Fibroblast of gingiva (primary cell): Measurements from ENCODE around the gene BDH1.
"Not testable (repeated sequence)": the region's sequence is repeated elsewhere in the genome, so short reads cannot be mapped to it uniquely, and the experiment has no call there.

ENCODE experiments used
- DNase-seq: peaks from one replicate; pipeline ENCODE4 v3.0.0-alpha.2; 2011; ENCODE audit warnings: low read depth

Gene BDH1

DNA sequence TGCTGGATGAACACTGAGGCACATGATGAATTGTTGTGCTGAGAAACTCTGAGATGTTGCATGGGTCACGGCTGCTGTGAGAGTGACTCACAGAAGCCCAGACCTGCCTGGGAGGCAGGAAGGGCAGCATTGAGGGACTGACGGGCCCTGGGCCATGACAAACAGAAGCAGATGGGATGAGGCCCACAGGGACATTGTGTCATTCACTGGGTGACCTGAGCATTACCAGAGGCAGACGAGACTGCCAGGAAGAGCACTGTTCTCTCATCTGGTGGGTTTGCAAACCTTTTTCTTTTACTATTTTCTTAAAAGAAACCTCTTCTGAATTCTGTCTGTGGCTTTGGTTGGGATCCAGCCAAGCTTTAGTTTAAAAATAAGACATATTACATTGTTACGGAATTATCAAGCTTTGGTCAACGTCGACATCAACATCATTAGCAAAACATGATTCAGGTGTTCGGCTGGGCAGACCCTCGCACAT lies 67.8 kb downstream of the BDH1 start:
- peak; percentile 88 for DNase-seq

DNA sequence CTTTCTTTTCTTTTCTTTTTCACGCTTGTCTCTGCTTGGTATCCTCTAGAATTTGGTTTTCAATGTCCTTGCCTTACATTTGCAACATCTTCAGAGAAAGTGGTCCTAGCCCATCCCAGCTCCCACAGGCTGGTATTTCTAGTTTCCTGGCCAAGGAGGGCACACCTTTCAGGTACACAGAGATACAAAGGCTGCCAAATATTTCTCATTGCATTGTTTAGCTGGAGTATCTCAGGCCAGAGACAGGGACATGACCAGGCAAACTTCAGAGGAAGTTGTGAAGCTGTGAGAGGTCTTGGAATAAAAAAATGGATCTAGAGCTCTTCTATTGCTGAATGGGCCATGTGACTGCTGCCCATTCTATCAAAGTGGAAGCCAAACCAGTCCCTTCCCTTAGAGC lies 68.9 kb downstream of the BDH1 start:
- no peak for DNase-seq

DNA sequence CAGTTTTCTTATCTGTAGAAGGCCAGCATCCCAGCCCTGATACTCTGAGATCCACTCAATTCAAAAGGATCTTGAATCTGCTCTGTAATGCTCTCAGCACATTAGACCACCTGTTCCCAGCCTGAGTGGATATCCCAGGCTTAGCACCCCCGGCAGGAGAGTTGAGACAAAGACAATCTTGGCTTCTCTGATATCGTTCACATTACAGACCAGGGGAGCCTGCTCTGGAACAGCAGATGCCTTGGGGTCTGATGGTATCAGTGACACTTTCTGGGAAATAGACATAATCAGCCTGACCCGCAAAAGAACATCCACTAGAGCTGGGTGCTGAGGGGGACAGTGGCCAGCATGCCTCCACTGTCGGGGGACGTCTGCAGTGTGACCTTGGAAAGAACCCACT lies 70.6 kb downstream of the BDH1 start:
- DNase-seq, result no peak

DNA sequence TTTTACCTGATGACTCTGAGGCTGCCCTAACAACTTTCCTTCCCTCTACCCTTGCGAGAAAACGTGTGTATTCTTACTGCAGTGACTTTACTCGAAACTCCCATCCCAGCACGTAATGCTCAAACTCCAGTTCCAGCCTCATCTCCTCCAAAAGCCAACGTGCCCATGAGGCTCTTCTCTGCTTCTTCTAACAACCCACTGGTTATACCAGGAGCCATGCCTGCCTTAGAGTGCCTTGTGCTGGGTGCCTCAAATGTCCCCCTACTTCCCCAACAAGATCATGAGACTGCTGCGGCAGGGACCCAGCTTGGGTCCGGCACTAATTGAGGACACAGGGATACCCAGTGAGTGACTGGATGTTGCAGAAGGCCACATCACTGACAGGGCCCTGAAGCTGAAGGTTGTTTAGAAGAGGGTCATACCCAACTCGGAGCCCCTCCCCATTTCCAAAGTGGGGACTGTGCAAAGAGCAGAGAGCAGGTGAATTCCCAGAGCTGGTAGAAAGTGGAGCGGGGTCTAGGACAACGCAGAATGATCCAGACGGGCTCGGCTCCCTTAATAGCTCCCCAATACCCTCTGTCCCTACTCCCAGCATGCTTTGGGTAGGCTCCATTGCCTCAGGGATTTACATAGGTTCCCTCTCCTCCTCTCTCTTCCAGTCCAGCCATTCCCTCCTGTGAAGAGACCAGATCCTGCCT lies 71.4 kb downstream of the BDH1 start:
- no peak for DNase-seq

DNA sequence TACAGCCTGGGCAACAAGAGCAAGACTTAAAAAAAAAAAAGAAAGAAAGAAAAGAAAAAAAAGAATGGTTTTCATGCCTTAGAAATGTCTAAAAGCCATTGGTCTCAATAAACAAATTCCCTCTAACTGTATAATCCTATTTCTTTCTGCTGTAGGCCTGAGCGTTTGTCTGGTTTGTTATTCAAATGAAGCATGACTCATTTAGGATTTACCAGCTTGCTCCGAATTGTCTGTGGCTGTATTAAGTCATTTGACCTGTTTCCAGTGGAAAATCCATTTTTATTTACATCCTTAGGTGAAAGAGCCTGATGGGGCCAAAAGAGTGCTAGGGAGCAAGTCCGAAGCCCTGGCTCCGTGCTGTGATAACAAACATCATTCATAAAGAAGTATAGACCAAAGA lies 73.8 kb downstream of the BDH1 start:
- DNase-seq, result no peak

DNA sequence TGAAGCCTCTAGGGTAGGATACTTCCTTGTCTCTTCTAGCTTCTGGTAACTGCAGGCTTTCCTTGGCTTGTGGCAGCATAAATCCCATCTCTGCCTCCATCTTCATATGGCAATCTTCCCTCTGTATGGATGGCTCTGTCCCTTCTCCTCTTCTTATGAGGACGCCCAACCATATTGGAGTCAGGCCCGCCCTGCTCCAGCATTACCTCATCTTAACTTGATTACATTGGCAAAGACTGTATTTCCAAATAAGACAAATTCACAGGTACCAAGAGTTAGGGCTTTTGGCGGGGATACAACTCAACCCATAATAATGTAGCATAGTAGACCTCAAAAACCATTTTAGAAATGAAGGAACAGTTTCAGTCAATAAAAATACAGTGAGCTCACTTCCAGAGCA lies 75.4 kb downstream of the BDH1 start:
- DNase-seq, result no peak

DNA sequence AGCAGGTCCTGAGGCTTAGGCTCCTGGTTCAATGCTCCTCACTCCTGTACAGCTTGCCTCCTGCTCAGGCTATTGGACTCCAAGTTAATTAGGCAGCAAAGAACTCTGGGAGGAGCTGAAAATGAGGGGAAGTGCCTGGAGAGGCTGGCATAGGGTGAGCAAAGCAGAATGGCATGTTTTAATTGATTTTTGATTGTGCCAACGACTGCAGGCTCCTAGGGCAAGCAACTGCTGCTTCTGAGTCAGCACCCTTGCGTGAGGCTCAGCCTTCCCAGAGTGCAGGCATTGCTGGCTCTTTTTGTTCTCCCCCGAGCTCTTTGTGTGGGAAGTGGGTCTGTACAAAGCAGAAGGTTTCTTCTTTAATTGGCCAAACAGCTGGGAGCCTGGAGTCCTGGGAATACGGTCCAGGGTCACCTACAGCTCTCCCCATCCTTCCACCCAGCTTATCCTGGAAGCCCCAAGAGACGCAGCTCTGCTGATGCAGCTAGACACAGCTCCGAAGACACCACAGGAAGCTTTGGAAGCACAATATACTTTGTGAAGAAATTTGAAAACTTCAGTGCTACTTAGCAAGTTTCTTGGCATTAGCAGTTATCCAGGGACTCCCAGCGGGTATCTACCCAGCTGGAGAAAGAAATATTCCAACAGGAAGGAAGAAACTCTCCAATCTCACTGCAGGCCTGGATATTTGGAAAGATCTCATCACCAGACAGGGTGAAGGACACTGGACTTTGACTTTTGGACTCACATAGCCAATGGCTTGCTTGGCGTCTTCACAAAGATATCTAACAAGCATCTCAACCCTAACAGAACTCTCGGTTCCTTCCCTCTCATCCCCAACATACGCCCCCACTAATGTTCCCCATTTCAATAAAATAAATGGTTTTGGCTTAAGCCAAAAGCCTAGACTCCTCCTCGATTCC lies 76.8 kb downstream of the BDH1 start:
- peak; percentile 37 for DNase-seq

DNA sequence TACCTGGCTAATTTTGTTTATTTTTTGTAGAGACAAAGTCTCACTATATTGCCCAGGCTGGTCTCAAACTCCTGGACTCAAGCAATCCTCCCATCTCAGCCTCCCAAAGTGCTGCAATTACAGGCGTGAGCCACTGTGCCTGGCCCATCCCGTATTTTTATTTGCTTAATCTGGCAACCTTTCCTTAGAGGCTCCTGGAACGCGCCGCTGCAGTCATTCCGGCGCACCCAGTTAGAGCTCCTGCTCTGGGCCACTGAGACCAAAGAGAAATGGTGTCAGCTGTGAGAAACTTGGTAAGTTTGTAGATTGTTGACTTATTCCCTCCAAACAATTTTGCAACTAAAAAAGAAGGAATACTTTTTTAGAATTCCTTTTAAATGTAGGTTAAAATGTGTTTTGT lies 78.0 kb downstream of the BDH1 start:
- DNase-seq, result not testable (repeated sequence)

DNA sequence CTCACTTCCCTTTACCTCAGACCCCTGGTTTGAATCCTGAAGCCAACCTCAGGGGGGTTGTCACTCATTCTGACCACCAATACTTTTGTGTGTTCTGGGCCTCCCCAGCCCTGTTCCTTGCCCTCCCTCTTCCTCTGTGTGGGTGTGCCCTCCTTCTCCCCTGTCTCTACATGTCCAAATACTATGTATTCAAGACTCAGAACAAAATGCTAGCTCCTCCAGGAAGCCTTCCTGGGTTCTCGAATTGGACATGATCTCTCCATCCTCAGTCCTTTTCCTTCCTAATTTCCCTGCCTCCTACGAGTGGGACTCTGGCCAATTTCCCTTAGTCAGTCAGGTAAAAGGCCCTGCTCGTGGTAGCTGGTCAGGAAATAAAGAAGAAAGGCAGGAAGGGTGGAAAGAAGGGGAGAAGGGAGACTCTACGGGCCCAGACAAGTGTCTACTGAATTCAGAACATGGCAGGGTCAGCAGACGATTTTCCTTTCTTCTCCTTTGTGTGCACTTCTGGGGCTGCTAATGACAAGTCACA lies 79.7 kb downstream of the BDH1 start:
- no peak for DNase-seq

DNA sequence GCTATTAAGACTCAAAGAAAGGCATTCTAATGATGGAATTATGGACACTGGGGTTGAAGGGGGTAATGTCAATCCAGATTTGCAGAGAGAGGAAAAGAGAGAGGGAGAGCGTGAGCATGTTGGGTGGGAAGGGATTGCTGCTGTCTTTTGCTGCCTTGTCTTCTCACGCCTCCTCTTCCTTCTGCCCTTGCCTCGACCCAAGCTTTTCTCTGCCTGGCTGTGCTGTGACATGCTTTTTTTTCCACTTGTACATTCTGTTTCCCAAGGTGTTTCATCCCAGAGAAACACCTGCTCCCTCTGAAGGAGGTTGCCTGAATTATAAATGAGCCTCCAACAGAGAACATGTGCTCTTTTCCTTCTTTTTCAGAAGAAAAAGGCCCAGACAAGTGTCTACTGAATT lies 80.3 kb downstream of the BDH1 start:
- no peak for DNase-seq

DNA sequence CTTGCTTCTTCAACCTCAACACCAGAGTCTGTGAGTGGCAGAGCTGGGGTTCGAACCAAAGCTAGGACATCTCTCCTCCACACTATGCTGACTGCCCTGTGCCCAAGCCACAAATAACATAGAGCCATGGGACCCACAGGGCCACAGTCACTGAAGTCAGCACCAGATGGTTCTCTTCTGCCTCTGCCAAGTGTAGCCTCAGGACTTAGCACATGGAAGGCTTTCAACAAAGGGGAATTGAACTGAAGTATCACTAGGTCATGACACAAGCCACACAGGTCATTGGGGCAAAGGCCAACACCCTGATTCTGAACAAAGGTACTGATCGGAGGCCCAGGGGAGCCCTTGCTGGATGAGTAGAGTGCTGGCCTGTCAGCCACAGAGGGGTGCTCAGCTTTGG lies 83.6 kb downstream of the BDH1 start:
- no peak for DNase-seq

DNA sequence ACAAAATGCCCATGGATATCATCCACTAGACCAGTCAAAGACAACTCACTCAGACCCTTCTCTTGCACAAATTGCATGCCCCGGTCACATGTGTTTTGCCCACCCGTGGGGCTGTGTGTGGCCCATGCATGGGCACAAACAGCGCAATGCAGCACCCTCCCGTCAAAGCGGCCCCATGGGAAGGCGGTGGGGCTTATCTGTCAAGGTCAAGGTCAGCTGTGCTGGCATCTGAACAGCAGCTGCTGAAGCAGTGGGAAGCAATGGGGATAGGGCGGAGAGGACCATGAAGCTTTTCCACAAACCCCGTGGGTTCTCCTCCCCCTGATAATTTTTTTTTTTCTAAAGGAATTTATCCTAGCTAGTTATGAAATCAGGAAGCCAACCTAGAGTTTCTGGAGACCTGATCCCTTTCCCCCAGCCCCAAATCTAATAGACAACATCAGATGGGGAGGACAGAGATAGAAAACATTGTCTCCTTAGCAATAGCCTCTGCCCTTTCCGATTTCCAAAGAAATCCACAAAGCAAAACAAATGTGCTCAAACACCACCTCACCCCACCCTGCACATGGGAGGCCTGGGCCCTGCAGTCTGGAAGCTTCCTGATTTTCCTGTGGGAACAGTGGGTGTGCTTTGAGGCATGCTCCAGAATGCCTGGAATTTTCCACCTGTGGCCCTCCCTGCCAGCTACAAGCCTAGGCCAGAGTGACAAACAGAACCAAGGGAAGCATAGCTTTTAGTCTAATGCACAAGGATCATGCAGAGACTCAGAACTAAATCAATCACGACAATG lies 84.4 kb downstream of the BDH1 start:
- no peak for DNase-seq

DNA sequence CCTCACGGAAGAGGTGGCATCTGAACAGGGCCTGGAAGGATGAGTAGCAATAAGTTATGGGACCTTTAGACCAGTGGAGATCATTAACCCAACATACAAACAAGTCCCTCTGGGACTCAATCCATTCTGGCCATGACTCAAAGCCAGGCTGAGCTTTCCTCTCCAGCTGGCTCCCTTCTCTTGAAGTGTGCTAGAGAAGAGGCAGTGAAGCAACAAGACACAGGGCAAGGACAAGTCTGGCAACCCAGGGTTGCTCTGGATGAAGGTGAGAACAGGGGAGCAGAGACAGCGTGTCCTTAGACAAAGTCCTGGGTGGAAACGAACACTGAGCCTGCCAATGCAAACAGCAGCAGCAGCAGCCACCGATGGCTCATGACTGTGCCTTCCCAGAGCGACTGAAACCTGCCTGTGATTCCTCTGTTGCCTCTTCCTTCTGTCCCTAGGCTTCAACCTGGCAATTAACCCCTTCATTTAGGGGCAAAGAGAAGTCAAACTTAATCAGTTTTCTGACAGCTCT lies 86.8 kb downstream of the BDH1 start:
- DNase-seq, result peak; percentile 74

DNA sequence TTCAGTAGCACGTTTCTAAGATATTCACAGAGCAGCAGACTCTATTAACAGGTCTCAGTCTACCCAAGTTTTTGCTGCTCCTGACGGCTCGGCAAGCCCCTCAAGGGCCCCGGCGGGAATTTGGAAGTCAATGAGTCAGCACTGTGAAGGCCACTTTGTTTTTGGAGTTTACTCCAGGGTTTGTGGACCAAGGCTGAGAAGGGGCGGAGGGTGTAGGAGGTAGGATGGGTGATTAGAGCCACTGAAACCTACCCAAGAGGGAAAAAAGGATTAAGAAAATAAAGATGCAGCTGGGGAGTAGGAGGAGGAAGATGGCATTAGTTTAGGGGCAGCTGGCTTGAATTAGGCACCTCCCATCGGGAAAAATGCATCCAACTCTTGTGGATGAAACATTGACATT lies 87.6 kb downstream of the BDH1 start:
- DNase-seq, result no peak

DNA sequence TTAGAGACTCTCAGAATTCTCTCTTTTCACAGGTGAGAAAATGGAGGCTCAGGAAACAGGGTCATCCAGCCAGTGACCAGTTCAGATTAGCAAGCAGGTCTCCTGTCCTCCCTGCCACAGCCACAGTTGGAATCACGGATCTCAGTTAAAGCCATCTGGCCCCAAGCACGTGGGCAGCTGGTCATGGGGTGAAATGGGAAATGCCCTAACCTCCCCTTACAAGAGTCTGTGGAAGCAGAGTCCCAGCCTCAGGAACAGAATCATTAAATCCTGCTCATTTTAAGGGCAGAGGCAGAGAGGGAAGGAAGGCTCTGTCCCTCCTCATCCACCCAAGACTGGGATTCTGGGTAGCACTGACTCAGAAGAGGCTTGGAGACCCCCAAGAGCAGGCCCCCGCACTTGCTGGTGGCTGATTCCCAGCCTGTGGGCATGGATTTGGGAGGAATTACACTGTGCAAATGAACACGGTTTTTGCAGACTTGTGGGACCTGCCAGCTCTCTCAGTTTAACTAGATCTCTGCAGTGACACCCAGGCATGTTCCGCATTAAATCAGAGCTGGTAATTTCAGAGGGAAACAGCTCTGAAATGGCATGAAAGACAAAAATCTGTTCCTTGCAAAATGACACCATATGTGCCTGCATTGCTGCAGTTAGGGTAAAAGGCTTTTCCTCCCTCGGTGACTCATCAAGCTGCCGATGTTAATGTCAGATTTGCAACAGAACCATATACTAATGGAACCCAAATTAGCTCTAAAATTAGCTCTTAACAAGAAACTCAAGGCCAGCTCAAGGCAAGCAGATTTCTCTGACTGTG lies 89.0 kb downstream of the BDH1 start:
- DNase-seq, result peak; percentile 82

DNA sequence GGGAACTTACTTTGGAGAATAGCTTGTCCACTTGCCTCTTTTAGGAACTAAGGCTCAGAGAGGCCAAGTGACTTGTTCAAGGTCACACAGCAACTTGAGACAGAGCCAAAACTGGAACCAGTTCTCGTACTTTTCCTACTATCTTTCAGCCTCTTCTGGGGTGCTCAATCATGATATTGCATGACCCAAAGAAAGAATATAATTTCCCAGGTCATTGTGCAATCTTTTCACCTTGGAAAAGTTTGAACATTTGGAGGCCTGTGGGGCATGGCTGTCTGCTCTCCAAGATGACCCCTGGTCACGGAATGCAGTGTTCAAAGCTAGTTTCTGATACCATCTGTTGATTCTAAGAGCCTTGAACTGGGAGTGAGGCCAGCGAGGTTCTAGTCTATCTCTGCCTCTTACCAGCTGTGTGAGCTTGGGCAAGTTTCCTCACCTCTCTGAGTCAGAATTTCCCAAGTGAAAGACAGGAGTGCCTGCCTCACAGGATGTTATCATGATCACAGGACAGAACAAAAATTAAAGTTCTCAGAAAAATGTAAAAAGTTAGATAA lies 89.7 kb downstream of the BDH1 start:
- DNase-seq, result peak; percentile 60

DNA sequence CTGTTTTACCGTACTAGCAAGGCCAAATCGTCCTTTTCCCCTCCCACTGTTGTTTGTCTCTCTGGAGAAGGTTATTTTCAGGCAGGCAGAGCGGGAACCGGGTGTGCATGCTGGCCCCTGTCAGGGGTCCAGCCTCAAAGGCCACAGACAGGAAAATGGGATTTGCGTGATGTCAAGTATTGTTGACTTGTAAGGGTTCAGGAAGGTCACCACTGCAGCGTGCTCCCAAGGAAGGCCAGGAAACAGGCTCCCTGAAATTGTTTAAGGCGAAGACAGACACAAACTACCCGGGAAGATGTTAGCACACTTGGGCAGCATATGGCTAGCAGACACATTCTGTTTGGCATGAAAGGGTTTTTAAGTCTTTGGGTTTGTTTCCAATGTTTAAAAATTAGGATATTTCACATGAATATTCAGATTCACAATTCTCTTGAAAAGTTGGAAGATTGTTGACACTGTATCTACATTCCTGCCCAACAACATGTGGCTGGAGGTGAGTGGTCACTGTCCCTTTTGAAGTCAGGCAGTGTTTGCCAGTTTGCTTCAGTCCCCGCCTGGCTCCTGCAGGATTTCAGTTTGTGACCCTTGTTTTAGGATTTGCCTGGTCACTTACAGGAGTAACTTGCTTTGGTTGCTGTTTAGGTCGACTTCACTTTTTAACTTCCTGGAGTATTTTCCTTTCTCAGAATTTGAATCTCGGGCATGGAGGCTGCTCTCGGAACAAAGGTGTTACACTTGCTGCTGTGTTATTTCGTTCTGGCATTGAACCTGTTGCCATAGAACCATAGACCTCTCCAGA lies 90.4 kb downstream of the BDH1 start:
- no peak for DNase-seq

DNA sequence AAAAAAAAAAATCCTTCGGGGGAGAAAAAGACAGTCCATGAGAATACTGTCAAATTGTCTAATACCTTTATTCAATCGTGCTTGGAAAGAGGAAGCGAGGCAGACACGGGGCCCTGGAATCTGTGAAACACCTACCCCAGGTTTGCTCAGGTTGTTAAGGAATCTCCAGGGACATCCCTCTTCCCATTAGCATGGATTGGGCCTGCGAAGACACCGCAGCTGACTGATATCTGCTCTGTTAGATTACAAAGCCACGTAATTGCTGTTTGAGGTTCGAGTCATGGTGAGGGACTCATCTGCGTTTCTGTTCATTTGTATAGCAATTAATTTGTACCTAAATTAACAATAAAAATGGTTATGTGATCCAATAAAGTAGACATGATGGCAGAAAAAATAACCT lies 91.0 kb downstream of the BDH1 start:
- no peak for DNase-seq

DNA sequence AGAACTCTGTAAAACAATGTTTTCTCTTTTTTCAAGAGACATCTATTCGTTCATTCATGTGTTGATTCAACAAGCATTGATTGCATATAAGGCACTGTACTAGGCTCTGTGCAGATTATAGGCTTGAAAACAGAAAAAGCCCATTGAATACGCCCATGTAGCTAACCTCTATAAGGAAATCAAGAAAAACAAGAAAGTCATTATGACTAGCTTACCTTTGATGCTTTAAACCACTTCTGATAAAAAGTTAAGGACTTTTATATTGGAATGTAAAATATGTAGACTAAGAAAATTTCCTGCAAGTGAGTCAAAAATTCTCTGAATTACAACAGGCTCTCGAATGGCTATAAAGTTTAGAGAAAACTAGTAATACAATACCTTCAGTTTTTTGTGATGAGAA lies 92.5 kb downstream of the BDH1 start:
- no peak for DNase-seq

DNA sequence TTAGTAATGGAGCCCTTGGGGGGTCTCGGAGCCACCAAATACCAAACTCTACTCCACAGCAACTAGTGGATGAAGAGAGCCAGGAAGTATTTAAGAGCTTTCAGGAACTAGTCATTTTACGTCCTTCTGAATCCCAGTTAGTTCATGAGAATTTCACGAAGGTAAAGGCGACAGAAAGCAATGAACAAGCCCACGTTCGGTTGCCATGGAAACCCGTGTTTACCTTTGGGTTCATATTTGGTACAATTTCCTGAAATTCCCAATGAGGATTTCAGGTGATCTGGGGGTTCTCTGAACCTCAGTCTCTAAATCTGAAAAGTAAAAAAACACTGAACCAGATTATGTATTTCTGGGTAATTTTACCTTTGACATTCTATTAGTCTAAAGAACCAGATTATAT lies 93.0 kb downstream of the BDH1 start:
- no peak for DNase-seq
